ENCODE results near the gene FAM149B1.
"Not testable (repeated sequence)": the region's sequence is repeated elsewhere in the genome, so short reads cannot be mapped to it uniquely, and the experiment has no call there.

The FAM149B1 gene

DNA sequence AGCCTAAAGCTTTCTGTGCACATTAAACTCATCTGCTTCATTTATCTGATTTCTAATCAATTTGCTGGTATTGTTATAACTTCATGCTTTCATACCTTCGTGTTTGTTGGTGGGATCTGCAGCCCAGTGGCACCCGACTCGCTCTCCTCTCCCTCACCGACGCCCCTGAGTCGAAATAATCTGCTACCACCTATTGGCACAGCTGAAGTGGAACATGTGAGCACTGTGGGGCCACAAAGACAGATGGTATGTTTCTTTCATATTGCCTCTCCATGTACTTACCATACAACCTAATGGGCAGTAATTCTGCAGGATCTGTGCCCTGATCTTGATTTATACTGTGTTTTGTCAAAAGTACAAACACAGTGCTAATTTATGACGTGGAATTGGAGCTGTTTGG, 66.8 kb downstream of the FAM149B1 start:
- DNase-seq: no peak

DNA sequence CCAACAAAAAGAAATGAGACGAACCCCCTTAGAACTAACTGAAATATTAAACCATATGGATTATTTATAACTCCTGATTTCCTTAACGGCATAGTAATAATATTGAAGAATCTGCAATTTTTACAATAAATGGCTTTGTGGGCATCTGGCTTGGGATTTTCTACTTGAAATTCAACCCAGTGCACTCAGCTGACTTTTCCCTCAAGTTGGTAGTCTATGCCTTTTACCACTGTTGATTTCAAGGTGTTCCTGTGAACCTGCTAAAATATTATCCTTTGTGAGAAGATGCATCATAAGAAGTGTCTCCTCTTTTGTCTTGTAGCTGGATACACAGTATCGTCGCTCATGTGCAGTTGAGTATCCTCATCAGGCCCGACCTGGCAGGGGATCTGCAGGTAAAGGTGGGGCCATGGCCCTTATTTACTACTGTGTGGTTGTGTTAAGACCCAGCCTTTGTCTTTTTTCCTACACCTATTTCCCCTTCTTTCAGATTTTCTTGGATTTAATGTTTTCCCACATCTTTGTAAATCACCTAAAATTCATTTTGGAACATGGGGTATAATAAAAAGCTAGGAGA, 71.2 kb downstream of the FAM149B1 start:
- no peak for DNase-seq

GRCh38 chr10:73239908-73240307, 72.0 kb downstream of the FAM149B1 start:
- no peak for DNase-seq

DNA sequence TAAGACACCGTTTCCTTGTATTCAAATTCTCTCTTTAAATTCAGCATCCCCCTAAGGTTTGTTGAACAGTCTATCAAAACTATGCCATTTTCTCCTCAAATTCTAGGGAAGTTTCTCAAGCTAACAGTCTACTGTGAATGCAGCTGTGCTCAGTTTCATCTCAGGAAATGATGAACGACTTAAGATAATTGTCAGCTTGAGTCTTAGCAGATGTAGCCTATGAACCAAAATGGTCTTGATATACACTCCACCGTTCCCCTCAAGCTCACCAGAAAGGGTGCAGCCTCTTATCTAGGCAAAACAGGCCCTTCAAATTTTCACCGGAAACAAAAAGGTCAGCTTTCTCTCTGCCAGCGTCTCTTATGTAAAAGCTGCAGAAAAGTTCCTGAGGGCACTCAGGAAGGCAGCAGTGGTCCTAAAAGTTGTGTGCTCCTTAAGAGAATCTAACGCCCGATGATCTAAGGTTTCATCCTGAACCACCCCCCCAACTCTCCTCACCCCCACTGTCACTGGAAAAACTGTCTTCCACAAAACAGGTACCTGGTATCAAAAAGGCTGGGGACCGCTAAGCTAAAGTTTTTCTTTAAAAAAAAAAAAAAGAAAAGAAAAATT, 77.1 kb downstream of the FAM149B1 start:
- DNase-seq: no peak

GRCh38 chr10:73246322-73246645, 78.4 kb downstream of the FAM149B1 start:
- no peak for DNase-seq

GRCh38 chr10:73246646-73247508, 79.0 kb downstream of the FAM149B1 start, which contains the start of gene DNAJC9:
DNAJC9 (minus strand) TSS chr10:73247255; CDS start chr10:73247189, 66 bp downstream.
- peak; percentile 94 for DNase-seq

DNA sequence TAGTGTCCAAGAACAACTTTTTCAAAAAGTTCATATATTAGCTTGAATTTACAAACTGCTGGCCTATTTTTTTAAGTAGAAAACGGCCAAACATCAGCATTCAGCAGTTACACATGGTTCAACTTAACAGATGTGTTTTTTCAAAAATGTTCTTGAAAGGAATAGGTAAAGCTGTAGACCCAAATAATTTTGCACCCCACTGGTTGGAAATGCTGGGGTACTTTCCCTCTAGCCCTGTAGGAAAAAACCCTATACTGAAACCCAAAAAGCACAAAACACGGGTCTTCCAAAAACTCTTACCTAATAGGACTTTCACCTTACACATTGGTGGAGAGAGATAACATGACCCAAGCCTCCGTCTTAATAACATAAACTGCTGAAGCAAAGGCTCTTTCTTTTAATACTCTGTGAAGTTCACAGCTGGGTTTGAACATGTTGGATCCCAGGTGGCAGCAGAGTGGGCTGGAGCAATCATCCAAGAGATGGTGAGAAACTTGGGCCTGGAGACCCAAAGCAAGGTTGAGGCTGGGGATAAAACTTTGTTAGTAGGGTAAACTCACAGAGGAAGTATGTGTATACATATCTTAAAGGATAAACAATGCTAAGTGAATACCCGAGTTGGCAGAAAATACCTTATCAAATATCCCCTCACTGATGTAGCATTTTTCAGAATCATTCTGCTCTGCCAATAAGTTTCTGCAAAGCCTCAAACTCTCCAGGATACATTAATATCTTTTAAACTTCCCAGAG, 79.8 kb downstream of the FAM149B1 start:
- DNase-seq: peak; percentile 31

GRCh38 chr10:73248259-73248724, 80.4 kb downstream of the FAM149B1 start:
- no peak for DNase-seq

- DNase-seq: no peak
These were observed 83.9 kb downstream of the FAM149B1 start for GRCh38 chr10:73251683-73252444.

- peak; percentile 93 for DNase-seq
These were observed 84.7 kb downstream of the FAM149B1 start, which contains the start of gene MRPS16 for GRCh38 chr10:73252445-73253224. MRPS16 (minus strand) TSS chr10:73252644; CDS start chr10:73252482, 162 bp downstream.

GRCh38 chr10:73253225-73253555, 85.3 kb downstream of the FAM149B1 start:
- DNase-seq: peak; percentile 27

- DNase-seq: not testable (repeated sequence)
These were observed 90.7 kb downstream of the FAM149B1 start for GRCh38 chr10:73258612-73259011.

DNA sequence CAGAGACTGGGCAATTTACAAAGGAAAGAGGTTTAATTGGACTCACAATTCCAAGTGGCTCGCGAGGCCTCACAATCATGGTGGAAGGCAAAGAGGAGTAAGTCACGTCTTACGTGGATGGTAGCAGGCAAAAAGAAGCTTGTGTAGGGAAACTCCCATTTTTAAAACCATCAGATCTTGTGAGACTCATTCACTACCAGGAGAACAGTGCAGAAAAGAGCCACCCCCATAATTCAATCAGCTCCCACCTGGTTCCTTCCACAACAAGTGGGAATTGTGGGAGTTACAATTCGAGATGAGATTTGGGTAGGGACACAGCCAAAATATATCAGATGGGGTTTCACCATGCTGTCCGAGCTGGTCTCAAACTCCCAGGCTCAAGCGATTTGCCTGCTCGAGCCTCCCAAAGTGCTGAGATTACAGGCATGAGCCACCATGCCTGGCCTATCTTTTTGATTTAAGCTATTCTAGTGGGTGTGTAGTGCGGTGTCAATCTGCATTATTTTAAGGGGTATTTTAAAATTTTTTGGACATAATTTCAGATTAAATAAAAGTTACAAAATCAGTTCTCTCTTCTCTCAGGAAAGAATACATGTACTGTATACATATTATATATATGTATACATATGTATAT, 93.6 kb downstream of the FAM149B1 start:
- no peak for DNase-seq

DNA sequence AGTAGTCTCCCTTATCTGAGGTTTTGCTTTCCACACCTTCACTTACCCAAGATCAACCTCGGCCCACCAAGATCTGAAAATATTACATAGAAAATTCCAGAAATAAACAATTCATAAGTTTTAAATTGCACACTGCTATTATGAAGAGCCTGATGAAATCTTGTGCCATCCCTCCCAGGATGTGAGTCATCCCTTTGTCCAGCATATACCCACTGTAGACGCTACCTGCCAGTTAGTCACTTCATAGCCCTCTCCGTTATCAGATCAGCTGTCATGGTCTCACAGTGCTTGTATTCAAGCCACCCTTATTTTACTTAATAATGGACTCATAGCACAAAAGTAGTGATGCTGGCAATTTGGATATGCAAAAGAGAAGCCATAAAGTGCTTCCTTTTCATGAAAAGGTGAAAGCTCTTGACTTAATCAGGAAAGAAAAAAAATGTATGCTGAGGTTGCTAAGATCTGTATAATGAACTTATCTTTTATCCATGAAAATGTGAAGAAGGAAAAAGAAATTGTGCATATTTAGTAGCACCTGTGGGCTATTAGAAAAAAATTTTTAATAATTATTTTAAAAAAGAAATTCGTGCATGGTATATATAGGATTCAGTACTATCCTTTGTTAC, 94.3 kb downstream of the FAM149B1 start:
- DNase-seq: no peak

GRCh38 chr10:73262880-73263555, 95.1 kb downstream of the FAM149B1 start:
- DNase-seq: no peak

DNA sequence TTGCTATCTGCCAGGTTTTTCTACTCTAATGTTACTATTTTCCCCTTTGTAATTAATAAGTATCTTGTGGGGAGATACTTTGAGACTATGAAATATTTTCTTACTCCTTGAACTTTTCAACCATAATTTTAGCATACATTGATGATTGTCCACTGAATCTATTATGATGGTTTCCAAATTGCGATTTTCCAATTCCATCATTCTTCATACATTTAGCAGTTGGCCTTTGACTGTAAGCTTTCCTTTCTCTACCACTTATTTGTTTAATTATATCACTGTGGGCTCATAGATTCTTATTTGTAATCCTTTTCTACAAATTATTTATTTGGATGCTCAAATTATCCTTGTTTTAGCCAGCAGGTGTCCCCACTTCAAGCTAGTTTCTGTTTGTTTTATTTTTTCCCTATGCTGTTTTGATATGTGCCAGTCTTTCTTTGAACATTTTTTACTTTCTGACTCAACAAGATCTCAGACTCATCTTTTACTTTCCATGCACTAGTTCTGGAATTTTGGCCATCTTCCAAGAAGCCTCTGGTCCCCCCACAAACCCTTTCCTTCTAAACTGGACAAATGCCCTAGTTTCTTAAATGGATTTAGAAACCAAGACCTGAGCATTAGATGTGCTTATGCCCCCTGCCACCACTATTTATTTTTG, 95.9 kb downstream of the FAM149B1 start:
- DNase-seq: no peak

DNA sequence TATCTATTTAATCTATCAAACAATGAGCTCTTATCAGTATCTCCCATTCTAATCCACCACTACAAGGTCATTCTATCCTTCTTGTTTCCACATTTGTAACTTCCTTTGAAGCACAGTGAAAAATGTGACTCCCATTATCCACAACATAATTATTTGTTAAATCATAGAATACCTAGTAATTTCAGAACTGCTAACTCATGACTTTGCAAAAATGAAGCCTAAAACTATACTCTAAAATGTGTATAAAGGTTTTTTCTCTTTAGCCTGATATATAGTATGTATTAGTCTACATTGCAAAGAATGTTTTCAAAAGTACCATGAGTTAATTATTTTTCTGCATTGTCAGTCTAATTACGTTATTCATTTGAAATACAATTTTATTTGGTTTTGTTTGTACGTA, 96.5 kb downstream of the FAM149B1 start:
- DNase-seq: no peak

- no peak for DNase-seq
These were observed 113.2 kb downstream of the FAM149B1 start for GRCh38 chr10:73281097-73281496.

DNA sequence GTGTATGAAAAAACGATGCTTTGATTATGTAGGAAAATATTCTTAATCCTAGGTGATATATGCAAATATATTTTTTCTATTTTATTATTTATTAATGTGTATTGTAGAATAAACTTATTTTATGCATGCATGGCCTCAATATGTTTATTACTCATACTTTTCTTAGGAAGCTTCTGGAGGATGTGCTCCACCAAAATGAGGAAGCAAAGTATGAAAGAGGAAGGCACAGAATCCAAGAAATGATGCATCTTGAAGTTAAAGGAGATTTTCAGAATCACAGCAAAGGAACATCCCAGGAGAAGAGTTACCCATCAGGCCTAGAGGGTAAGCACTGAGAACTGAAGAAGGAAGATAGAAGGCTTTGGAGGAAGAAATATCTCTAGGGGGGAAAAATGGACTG, 119.5 kb downstream of the FAM149B1 start:
- DNase-seq: no peak
